Measurements from ENCODE around the gene DLGAP1. TPM values are rescaled to one million over a fixed set of nuclear protein-coding genes. Genes with fewer than 3 reads are reported as not detected.

Gene DLGAP1
- total and polyA plus RNA-seq, 2 experiments from 2014 or later, result 0.13 to 0.22 TPM

DNA sequence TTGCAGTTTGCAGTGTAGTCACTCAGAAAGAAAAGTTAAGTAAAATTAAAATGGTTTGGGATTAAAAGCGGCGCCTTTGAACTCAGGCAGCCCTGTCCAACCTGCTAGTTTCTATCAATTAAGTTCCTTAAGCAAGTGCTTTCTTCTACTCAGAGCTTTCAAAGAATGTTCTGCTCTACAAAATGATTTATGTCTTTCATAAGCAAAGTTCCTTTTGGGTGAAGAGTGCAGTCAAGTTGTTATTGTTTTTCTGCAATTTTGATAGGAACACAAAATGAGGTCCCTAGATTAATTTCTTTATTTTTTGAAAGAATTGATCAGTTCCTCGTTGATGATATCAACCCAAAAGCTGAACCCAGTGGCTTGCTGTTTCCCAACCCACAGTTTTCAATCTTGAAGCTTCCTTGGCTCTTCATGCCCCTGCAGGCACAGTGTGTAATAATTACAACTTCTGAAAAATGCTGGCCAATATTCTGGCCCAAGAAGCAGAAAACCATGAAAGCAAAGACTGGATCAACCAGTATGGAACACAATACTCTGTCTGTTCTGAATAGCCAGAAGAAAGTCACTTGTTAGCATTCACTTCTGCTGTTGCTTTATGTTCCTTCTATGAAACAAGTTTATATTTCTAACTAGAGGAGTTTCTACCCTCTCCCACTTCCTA lies 916.0 kb downstream of the DLGAP1 start:
- DNase-seq, result peak; percentile 29
- Histone ChIP-seq H2AFZ (0 out of 2 replicates have a peak overlapping the region, but pooled peaks have one; percentile 48), H3K79me2 (ENCODE audit: insufficient read depth) (no peaks in the 10 kb centered on the region), H3K27me3 (replicated peaks; ENCODE audit: insufficient read depth) (no peaks in the 10 kb centered on the region), H4K20me1 (ENCODE audit: insufficient read depth) (no peaks in the 10 kb centered on the region), H3K4me3 (no peak overlapping the region), H3K9ac (no peak overlapping the region), H3K27ac (no peak overlapping the region), H3K9me2 (ENCODE audit: insufficient read depth) (0 out of 2 replicates have a peak, but pooled peaks cover 8% of the 10 kb centered on the region), H3K4me2 (ENCODE audit: unreplicated experiment) (peak overlapping the region; percentile 47), H3F3A (ENCODE audit: insufficient read depth) (peaks cover 19% of the 10 kb centered on the region), H3K9me3 (ENCODE audit: low read depth) (no peaks in the 10 kb centered on the region), H3K4me1 (ENCODE audit: insufficient read depth) (peaks cover 13% of the 10 kb centered on the region), H3K36me3 (ENCODE audit: low read depth) (no peaks in the 10 kb centered on the region)
- TF ChIP-seq EZH2 (IDR thresholded peaks at IDR 0.05; ENCODE audit: insufficient read depth, poor library complexity, severe bottlenecking) (no peak), EZH2phosphoT487 (IDR thresholded peaks at IDR 0.05; ENCODE audit: insufficient read depth, low read depth) (no peak)
- in situ Hi-C loops (cut with MboI), result loop anchor here (10.0 kb wide), 1 partner anchor 64 kb away; no protein-coding TSS in a partner anchor
- 16 to 28% methylated on average over 3 of the region's 3 CpGs for WGBS, 2 experiments (ENCODE audit: low coverage in 1 of 2, low lambda C conversion rate in 2 of 2, missing lambda C conversion rate in 2 of 2)

DNA sequence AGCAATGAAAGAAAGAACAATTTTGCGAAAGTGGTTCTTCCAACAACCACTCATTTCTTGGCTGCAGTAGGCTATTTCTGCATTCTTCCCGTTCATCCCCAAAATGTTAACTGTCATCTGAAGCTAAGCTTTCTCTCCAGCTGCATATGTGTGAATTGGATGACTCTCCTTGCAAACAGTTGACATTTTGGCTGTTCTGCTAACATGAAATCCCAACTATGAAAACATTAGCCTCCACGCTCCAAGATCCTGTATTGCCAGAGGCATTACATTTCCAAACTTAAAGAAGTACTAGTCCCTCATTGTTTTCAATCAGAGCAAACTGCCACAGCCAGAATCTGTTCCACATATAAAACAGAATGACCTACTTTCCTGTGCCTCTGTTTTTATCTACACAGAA lies 916.7 kb downstream of the DLGAP1 start:
- Histone ChIP-seq H3K4me1 (ENCODE audit: insufficient read depth) (peaks cover 13% of the 10 kb centered on the region), H4K20me1 (ENCODE audit: insufficient read depth) (no peaks in the 10 kb centered on the region), H3K4me3 (no peak overlapping the region), H3K9me3 (ENCODE audit: low read depth) (no peaks in the 10 kb centered on the region), H3K79me2 (ENCODE audit: insufficient read depth) (no peaks in the 10 kb centered on the region), H3K9ac (no peak overlapping the region), H3K9me2 (ENCODE audit: insufficient read depth) (0 out of 2 replicates have a peak, but pooled peaks cover 8% of the 10 kb centered on the region), H3K27ac (no peak overlapping the region), H3K4me2 (ENCODE audit: unreplicated experiment) (peak overlapping the region; percentile 47), H3K27me3 (replicated peaks; ENCODE audit: insufficient read depth) (no peaks in the 10 kb centered on the region), H2AFZ (peak overlapping the region; percentile 48), H3F3A (ENCODE audit: insufficient read depth) (peaks cover 19% of the 10 kb centered on the region), H3K36me3 (ENCODE audit: low read depth) (no peaks in the 10 kb centered on the region)
- TF ChIP-seq EZH2phosphoT487 (IDR thresholded peaks at IDR 0.05; ENCODE audit: insufficient read depth, low read depth), result no peak
- in situ Hi-C loops (cut with MboI), result loop anchor here (10.0 kb wide), 1 partner anchor 64 kb away; no protein-coding TSS in a partner anchor
- 6 to 10% methylated on average over 3 of the region's 3 CpGs for WGBS, 2 experiments (ENCODE audit: low coverage in 1 of 2, low lambda C conversion rate in 2 of 2, missing lambda C conversion rate in 2 of 2)
- peak; percentile 56 for DNase-seq

DNA sequence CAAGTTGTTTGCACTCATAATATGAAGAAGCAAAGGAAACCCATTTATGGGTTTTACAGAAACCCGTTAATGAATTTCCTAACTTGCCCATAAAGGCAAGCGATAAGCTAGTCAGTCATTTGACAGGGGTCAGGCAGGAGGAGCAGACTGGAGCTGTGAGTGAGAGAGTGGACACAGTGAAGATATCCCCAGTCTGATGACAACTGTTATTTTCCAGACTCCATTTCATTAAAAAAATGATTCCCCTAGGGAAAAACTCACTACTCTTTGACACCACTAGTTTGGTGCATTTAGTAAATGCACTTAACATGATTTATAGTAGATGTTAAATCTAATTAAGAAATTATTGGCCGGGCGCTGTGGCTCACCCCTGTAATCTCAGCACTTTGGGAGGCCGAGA lies 924.3 kb downstream of the DLGAP1 start:
- no peaks in the 10 kb centered on the region for H3K36me3 ChIP-seq (ENCODE audit: low read depth)
- no peaks in the 10 kb centered on the region for H4K20me1 ChIP-seq (ENCODE audit: insufficient read depth)
- H3K4me1 ChIP-seq (ENCODE audit: insufficient read depth), result no peaks in the 10 kb centered on the region
- H3K27ac ChIP-seq, result no peak overlapping the region
- H3F3A ChIP-seq (ENCODE audit: insufficient read depth), result no peaks in the 10 kb centered on the region
- H3K27me3 ChIP-seq (replicated peaks; ENCODE audit: insufficient read depth), result no peaks in the 10 kb centered on the region
- no peaks in the 10 kb centered on the region for H3K9me2 ChIP-seq (ENCODE audit: insufficient read depth)
- no peak overlapping the region for H3K4me3 ChIP-seq
- H3K4me2 ChIP-seq (ENCODE audit: unreplicated experiment), result no peak overlapping the region
- DNase-seq, result no peak
- H2AFZ ChIP-seq, result no peak overlapping the region
- H3K9ac ChIP-seq, result no peak overlapping the region
- no peaks in the 10 kb centered on the region for H3K9me3 ChIP-seq (ENCODE audit: low read depth)
- TF ChIP-seq EZH2phosphoT487 (IDR thresholded peaks at IDR 0.05; ENCODE audit: insufficient read depth, low read depth), result no peak
- TF ChIP-seq EZH2 (IDR thresholded peaks at IDR 0.05; ENCODE audit: insufficient read depth, poor library complexity, severe bottlenecking), result no peak
- in situ Hi-C loops (cut with MboI), result loop anchor here (10.0 kb wide), 1 partner anchor 56 kb away; no protein-coding TSS in a partner anchor
- no peaks in the 10 kb centered on the region for H3K79me2 ChIP-seq (ENCODE audit: insufficient read depth)
- 94 to 98% methylated on average over 5 of the region's 5 CpGs for WGBS, 2 experiments (ENCODE audit: low coverage in 1 of 2, low lambda C conversion rate in 2 of 2, missing lambda C conversion rate in 2 of 2)

DNA sequence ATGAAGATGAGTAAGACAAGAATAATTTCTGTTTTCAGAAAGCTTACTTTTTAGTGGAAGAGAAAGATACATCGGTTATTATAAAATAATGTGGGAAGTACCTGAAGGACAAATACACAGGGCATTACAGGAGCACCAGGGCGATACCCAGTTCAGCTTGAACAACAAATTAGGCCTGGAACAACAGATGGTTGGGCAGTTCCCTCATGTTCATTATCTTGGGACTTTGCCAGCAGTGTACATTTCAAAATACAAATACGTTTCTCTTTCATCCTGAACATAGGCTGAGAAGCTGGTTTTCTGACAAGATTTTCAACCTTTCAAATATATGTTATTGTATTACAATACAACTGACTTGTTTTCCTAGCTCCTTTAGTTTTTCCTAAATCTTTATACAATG lies 925.5 kb downstream of the DLGAP1 start:
- Histone ChIP-seq H3K4me1 (ENCODE audit: insufficient read depth) (no peaks in the 10 kb centered on the region), H2AFZ (no peak overlapping the region; the same call in 1 of the 2 replicates), H3K4me3 (no peak overlapping the region), H3K79me2 (ENCODE audit: insufficient read depth) (no peaks in the 10 kb centered on the region), H3K9me3 (ENCODE audit: low read depth) (no peaks in the 10 kb centered on the region), H3K27me3 (replicated peaks; ENCODE audit: insufficient read depth) (no peaks in the 10 kb centered on the region), H3K36me3 (ENCODE audit: low read depth) (no peaks in the 10 kb centered on the region), H3K9ac (no peak overlapping the region), H3K27ac (no peak overlapping the region), H3K4me2 (ENCODE audit: unreplicated experiment) (no peak overlapping the region), H4K20me1 (ENCODE audit: insufficient read depth) (no peaks in the 10 kb centered on the region), H3F3A (ENCODE audit: insufficient read depth) (no peaks in the 10 kb centered on the region), H3K9me2 (ENCODE audit: insufficient read depth) (no peaks in the 10 kb centered on the region)
- in situ Hi-C loops (cut with MboI), result no loop called here
- no peak for DNase-seq
- no peak for TF ChIP-seq EZH2phosphoT487 (IDR thresholded peaks at IDR 0.05; ENCODE audit: insufficient read depth, low read depth)
- TF ChIP-seq EZH2 (IDR thresholded peaks at IDR 0.05; ENCODE audit: insufficient read depth, poor library complexity, severe bottlenecking), result no peak
- 63 to 65% methylated on average over 3 of the region's 3 CpGs for WGBS, 2 experiments (ENCODE audit: low coverage in 1 of 2, low lambda C conversion rate in 2 of 2, missing lambda C conversion rate in 2 of 2)
